HG03066 (cell line): ENCODE results near the gene SARDH.

Source experiments
- ATAC-seq: cut with Tn5 transposase; IDR thresholded peaks from one replicate; pipeline ENCODE4 v1.9.1; 2021; ENCODE audit warnings: low read depth; ENCODE audit not compliant: unreplicated experiment

The SARDH gene

DNA sequence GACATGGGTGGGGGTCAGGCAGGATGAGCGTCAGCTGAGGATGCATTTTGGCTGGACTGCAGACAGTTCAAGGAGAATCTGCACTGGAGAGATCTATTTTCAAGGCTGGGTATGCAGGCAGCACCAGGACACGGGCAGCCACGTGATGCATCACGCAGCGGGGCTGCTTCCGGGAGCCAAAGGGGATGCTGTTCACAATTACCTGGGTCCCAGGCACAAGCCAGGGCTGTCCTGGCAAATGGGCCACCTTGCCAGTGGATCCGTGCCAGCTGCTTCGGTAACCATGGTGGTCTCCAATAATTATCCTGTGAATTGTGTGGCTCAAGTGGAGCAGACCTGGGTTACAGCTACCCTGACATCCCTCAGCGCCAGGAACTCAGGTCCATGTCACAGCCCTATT is 84.5 kb downstream of the SARDH start:
- no peak for ATAC-seq

DNA sequence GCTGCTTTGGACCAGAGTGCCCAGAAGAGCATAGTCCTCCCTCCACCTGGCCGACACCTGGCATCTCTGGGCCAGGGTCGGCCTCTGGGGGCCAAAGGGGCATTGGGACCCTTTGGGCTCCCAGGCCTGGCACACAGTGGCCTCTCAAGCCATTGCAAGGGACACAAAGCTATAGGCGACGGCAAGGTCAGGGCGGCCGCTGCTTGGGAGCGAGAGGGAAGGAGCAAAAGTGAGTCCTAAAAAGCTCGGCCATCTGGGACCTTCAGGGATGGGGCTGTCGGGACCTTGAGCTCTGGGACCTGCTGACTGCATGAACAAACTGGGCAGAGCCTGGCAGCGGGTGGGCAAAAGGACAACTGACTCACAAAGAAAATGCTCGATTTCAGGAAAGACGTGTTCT is 88.1 kb downstream of the SARDH start:
- ATAC-seq = no peak

DNA sequence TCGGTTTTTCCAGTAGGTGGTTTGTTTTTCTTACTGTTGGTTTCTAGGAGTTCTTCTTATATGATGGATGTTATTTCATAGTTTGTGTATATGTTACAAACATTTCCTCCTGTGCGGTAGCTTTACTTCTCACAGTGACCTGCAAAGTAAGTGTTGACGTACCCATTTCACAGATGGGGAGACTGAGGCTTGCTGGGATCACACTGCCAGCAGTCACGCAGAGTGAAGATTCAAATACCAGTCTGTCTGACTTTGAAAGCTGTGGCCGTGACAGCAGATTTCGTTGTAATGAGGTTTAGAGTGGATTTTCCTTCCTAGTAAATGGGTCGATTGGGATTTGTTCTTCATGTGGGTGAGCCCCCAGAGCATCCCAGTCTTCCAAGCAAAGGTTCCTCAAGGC is 89.0 kb downstream of the SARDH start:
- ATAC-seq = no peak

DNA sequence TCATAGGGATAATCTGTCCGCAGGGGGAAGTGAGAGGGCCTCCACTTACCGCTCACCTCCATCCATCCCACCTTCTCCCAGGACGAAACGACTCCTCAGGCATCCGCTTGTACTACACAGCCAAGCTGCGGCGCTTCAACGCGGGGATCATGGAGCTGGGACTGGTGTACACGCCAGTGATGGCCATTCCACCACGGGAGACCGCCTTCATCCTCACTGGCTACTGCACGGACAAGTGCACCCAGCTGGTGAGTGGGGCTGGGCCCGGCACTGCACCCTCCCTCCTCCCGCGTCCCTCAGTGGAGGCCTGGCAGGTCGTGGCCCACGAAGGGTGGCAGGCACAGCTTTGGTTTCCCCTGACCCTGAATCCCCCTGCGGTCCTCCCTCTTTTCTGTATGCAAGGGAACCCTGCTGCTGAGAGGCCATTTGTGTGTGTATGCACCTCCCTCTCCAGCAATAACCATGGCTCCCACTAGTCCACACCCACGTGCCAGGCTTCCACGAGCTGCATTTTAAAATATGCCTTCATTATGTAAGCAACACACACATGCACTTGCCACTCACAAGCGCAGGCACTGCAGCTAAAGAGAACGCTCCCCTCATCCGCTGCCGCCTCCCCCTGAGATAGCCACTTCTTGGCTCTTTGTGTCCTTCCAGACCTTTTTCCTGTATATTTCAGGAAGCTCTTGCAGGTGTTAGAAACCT is 90.2 kb downstream of the SARDH start:
- no peak for ATAC-seq

DNA sequence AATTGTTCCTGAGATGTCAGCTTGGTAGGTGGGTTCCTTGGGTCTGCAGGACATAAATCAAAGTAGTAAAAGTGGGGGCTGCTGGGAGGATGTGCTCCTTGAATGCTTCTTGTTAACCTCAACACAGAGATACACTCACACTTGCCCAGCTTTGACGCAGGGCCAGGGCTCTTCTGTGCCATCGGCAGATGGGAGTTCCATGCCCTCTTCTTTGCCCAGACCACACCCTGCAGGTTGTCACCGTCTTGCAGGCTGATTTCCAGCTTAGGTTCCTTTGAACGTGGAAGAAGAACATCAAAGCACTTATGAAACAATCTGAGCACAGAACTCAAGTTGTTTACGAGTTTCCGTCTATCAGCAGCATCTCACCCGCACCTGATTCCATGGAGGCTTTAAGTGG is 91.0 kb downstream of the SARDH start:
- ATAC-seq = no peak

DNA sequence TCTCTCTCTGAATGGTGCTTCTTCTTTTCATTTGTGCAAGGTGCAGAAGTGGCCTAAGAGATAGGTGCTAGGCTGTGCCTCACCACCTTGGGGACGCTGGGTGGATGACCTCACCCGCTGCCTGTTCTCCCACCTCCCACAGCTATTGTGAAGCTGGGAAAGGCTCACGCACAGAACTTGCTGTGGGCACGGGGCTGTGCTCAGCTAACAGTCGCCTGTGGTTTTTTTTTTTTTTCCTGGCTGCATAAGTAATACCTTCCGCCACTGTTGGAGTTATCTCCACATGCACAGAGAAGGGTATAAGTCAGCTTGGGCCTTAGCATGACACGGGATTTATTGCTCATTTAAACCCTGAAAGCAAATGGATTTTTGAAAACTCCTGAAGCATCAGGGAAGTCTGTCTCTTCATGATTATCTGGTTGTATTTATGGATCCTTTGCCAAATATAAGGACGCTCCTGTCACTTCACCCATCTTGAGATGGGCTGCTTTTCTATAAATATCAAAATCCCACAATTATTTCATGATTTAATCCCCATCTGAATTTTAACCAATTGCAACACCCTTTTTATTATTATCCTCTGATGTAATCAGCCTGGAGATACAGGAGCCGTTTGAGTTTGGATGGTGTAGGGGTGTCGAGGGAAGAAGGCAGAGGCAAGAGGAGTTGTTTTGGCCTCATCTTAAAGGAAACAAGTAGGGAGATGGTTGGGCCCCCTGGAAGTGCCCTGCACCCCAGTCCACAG is 93.0 kb downstream of the SARDH start:
- ATAC-seq = no peak

DNA sequence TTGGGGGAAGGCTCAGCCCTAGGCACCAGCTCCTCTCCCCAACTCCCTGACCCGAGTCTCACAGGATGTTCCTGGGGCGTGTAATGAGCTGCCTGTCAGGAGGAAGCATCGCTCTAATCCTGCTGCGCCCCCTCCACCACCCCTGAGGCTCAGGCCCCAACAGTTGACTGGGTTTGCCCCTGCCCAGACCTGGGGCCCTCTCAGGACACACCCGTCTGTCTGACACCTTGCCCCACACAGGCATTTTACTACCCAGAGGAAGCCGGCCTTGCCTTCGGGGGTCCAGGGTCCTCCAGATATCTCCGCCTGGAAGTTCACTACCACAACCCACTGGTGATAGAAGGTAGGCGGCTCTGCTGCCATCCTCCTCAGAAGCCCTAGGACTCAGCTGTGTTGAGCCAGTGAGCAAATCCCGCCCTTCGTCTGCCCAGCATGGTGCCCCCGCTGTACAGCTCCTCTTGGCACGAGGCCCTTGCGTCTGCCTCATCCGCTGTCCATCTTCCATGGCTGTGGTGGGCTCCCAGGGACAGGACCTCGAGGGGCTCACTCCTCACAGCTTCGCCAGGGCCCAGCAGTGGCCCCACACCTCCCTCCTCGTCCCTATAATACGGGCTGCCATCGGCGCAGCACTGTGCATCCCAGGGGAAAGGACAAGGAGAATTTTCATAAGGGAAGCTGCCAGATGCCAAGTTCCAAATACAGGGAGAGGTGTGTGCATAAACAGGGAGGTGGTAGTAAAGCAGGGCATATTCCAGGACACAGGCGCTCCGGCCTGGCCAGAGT is 94.0 kb downstream of the SARDH start:
- no peak for ATAC-seq

DNA sequence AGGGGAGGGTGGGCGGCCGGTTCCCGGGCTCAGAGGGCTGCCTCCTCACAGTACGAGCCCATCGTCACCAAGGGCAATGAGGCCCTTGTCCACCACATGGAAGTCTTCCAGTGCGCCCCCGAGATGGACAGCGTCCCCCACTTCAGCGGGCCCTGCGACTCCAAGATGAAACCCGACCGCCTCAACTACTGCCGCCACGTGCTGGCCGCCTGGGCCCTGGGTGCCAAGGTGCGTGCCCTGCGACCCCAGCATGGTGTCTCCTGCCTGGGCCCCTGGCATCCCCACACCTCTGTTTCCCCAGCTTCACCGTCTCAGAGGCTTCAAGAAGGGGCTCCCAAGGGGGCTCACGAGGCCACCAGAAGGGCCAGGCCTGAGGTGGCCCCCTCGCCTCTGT is 94.8 kb downstream of the SARDH start:
- ATAC-seq = no peak

DNA sequence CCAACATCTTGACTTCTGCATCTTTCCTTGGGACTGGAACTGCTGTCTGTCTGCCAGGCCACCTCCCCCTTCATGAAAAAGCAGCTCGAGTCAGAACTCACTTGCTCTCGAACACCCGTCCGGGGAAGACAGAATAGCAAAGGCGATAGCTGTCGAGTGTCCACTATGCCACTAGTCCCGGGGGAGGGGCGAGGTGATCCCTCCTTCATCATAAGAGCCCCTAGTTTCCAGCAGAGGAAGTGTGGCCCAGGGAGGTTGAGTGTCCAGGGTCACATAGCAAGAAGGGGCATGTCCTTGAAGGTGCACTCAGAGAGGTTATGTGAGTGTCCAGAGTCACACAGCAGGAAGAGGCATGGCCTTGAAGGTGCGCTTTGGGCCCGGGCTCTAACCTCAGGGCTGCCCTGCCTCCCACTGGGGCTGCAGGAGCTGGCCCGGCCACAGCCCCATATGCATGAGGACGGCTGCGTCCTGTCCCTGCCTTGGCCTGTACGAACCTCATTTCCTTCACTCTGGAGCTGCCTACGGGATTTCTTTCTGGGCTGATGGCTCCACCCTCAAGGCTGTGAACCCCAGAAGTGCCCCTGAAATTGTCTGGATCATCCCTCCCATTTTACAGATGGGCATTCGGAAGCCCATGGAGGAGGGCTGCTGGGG is 95.3 kb downstream of the SARDH start:
- no peak for ATAC-seq

DNA sequence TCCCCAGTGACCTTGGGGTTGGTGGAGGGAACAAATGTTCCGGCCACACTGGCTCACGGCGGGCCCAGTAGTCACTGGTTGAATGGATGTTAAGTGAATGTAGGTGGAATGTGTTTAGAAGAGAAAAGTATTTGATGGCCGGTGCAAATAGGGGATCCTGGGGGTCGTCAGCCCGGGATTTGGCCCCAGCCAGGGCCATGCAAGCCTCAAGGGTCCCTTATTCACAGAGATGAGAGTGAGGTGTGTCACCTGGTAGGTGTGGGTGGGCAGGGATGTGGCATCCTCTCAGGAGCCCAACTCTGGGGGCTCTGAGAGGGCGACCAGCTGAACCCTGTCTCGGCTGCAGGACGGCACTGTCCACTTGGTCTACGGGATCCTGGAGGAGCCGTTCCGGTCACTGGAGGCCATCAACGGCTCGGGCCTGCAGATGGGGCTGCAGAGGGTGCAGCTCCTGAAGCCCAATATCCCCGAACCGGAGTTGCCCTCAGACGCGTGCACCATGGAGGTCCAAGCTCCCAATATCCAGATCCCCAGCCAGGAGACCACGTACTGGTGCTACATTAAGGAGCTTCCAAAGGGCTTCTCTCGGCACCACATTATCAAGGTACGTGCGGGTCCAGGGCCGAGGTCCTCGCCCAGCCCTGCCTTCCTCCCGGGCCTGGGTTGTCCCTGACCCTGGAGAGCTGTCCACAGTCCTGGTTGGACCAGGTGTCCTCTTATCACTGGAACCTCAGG is 96.1 kb downstream of the SARDH start:
- no peak for ATAC-seq

DNA sequence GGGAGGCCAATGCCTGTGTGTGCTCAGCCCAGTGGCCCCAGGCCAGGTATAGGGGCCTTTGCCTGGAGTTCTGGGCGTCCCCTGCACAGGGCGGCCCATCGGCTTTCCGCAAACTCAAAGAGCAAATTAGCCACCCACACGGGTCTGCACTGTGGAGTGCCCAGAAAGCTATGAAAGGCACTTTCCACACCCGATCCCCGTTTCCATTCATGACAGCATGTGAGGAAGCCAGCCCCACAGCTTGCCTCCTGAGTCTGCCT is 96.8 kb downstream of the SARDH start:
- ATAC-seq = no peak

DNA sequence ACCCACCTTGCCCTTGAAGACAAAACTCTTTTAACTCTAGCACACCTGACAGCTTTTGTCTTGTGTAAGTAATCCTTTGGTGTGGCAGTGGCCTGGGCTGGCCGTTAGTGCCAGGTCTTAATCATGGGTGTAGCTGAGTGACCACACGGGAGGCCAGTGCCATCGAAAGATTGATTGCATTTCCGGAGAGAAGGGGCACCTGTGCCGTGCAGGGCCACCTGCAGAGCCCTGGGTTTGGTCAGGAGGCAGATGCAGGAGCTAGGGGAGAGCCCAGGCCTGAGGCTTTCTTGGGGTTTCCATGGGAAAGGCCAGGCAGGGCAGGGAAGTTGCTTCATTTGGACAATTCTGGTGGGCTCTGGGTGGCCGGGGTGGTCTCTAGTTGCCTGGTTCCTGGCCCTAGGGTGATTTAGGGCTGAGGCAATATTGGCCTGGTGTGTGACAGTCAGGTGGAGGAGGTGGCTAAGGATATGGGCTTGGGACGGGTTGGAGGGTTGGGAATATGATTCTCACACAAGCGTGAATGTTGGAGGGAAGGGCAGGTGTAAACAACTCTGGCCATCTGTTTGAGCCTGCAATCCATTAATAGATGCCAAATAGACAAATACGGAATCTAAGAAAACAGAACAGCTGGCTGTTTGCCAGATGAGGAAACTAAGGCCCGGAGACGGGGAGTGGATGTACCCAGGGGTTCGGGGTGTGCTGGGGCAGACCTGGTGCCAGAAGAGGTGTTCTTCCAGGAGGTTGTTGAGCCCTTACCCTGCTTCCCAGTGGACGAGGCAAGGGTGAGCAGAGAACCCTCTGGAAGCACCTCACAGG is 97.4 kb downstream of the SARDH start:
- no peak for ATAC-seq

DNA sequence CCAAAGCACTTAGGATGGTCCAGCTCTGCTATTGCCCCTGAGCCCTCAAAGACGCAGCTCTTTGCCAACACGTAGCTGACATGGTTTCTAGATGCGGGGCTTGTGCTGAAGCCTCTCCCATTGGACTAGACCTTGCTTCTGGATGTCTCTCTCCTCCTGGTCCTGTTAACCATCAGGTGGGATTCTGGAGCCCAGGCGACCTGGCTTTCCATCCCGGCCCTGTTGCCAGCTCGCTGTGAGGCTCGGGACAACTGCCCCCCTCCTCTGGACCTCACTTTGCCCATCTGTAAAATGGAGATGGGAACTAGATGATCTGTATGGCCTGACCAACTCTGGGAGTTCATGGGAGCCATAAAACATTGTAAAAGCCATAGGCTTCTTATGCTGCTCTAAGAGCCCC is 98.0 kb downstream of the SARDH start:
- no peak for ATAC-seq

DNA sequence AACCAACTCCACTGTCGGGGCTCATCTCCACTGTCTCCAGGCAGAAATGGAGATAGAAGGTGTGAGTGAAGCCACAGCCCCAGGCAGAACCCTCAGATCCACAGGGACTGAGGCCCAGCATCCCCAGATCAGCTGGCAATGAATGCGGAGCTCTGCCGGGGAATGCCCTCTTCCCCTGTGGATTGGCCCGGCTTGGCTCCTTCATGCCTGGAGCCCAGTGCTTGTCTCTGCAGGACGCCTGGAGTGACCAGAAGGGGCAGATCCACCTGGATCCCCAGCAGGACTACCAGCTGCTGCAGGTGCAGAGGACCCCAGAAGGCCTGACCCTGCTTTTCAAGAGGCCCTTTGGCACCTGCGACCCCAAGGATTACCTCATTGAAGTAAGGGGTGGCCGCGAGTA is 98.5 kb downstream of the SARDH start:
- no peak for ATAC-seq

DNA sequence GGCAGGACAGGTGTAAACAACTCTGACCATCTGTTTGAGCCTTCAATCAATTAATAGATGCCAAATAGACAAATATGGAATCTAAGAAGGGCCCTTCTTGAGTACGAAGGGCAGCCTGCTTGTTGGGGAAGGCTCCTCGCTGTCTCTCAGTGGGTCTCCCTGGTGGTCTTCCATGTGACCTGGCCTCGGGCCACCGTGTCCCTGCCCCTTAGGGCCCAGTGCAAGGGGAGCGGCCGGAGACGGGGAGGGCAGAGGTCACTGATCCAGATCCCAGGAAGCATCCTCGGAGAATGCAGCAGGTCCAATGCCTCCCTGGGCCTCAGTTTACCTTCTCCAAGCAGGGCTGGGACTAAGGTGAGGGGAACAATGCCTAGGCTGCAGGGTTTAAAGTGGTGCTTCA is 99.4 kb downstream of the SARDH start:
- no peak for ATAC-seq

DNA sequence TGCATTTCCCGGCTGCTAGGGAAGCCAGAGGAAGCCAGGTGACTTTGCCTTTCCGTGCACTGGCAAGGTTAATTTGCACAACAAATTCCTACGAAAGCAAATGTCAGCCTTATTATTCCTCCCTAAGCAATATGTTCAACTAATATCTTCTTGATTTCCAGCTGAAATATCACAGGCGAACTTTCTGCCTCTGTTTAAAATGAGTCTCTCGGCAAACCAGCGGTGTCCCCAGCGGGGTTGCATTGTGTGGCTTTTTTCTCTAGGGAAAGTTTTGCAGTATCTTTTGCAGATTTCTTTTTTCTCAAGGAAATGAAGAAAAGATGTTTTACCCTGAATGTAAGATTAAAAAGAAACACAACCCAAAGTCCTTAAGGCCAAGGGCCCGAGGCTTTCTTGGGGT is 100.1 kb downstream of the SARDH start:
- no peak for ATAC-seq

DNA sequence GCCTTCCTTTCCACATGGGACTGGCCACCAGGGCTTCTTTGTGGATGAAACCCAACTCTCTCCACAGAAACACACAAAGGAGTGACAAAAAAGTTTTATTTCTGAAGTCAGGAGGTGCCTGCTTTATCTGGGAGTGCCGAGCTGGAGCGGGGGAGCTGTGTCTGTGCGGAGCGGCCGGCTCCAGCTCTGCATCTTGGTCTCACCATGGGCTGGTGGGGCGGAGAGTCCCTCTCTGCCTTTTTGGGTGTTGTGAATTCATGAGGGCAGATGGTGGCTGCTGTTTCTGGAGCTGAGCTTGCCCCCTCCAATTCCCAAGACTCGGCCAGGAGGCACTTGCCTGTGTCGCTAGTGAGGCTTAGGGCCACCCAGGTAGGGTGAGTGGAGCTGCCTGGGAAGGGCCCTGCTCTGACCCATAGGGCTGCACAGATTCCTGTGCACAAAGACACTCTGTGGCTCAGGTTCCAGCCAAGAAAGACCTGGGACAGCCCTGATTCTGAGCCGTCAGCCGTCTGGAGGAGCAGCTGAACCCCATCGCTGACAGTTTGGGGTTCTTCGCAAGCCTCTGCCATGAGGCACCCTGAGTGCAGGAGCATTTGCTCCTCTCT is 100.6 kb downstream of the SARDH start:
- no peak for ATAC-seq

DNA sequence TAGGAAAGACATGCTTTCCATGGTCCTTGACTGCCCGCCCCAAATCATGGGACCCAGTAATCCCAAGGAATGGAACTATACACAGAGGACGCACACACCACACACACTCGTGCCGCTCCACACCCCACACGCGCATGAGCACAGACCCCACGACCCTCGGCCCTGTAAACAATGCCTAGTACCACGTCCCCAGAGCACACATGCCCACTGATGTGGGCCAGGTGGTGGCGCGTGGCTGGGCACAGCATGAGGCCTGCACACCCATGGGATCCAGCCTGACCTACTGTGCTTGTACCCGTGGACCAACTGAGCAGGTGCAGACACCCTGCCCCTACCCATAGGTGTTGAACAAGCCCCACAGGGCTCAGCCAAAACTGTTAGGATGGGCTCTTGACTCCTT is 101.2 kb downstream of the SARDH start:
- no peak for ATAC-seq
